Measurements from ENCODE around the gene NAB2. TPM values are rescaled to one million over a fixed set of nuclear protein-coding genes. Genes with fewer than 3 reads are reported as not detected.

NAB2 gene
- total RNA-seq, 6 experiments from 2014 or later, result 37.9 to 48.1 (median 44.8) TPM

GRCh38 chr12:57085999-57086492, 2.9 kb upstream of the NAB2 start:
- Mint-ChIP-seq H3K27me3 (ENCODE audit: insufficient read depth) (peaks cover 9% of the 10 kb centered on the region), H3K9me3 (no peaks in the 10 kb centered on the region), H3K4me3 (peak overlapping the region; percentile 88), H3K4me1 (ENCODE audit: low read depth) (peaks cover 36% of the 10 kb centered on the region), H3K27ac (peak overlapping the region; percentile 98), H3K36me3 (ENCODE audit: low read depth) (peaks cover 14% of the 10 kb centered on the region)
- TF ChIP-seq CTCF (IDR thresholded peaks at IDR 0.05), result no peak
- DNase-seq, result peak; percentile 43

- peak; percentile 66 for DNase-seq
- H3K4me1 Mint-ChIP-seq (ENCODE audit: low read depth), result peaks cover 41% of the 10 kb centered on the region
- peaks cover 11% of the 10 kb centered on the region for H3K27me3 Mint-ChIP-seq (ENCODE audit: insufficient read depth)
- H3K4me3 Mint-ChIP-seq, result peak overlapping the region; percentile 88
- H3K27ac Mint-ChIP-seq, result peak overlapping the region; percentile 98
- TF ChIP-seq CTCF (IDR thresholded peaks at IDR 0.05), result peak; percentile 58
- no peaks in the 10 kb centered on the region for H3K9me3 Mint-ChIP-seq
- peaks cover 17% of the 10 kb centered on the region for H3K36me3 Mint-ChIP-seq (ENCODE audit: low read depth)
Measured at GRCh38 chr12:57086493-57087009, 2.4 kb upstream of the NAB2 start.

- Mint-ChIP-seq H3K4me3 (peak overlapping the region; percentile 88), H3K9me3 (no peaks in the 10 kb centered on the region), H3K4me1 (ENCODE audit: low read depth) (peaks cover 47% of the 10 kb centered on the region), H3K36me3 (ENCODE audit: low read depth) (peaks cover 17% of the 10 kb centered on the region), H3K27me3 (ENCODE audit: insufficient read depth) (peaks cover 11% of the 10 kb centered on the region), H3K27ac (peak overlapping the region; percentile 98)
- DNase-seq, result peak; percentile 72
- TF ChIP-seq CTCF (IDR thresholded peaks at IDR 0.05), result no peak
Measured at GRCh38 chr12:57087010-57087690, 1.8 kb upstream of the NAB2 start.

- peak; percentile 87 for DNase-seq
- no peaks in the 10 kb centered on the region for H3K9me3 Mint-ChIP-seq
- H3K27ac Mint-ChIP-seq, result peak overlapping the region; percentile 98
- H3K4me1 Mint-ChIP-seq (ENCODE audit: low read depth), result peaks cover 54% of the 10 kb centered on the region
- peaks cover 17% of the 10 kb centered on the region for H3K36me3 Mint-ChIP-seq (ENCODE audit: low read depth)
- peaks cover 14% of the 10 kb centered on the region for H3K27me3 Mint-ChIP-seq (ENCODE audit: insufficient read depth)
- TF ChIP-seq CTCF (IDR thresholded peaks at IDR 0.05), result no peak
- H3K4me3 Mint-ChIP-seq, result peak overlapping the region; percentile 88
Measured at GRCh38 chr12:57087691-57088353, 1.1 kb upstream of the NAB2 start.

GRCh38 chr12:57089271-57090245, 644 bp downstream of the NAB2 start:
- peak; percentile 38 for DNase-seq
- Mint-ChIP-seq H3K4me3 (peak overlapping the region; percentile 96), H3K27ac (peak overlapping the region; percentile 86), H3K9me3 (no peaks in the 10 kb centered on the region), H3K4me1 (ENCODE audit: low read depth) (peaks cover 71% of the 10 kb centered on the region), H3K36me3 (ENCODE audit: low read depth) (peaks cover 21% of the 10 kb centered on the region), H3K27me3 (ENCODE audit: insufficient read depth) (peaks cover 19% of the 10 kb centered on the region)
- TF ChIP-seq CTCF (IDR thresholded peaks at IDR 0.05), result no peak
